Heart left ventricle (tissue), 16 donors: ENCODE results near the gene ACSF2. TPM values are rescaled to one million over a fixed set of nuclear protein-coding genes. Genes with fewer than 3 reads are reported as not detected.
"Not testable (repeated sequence)": the region's sequence is repeated elsewhere in the genome, so short reads cannot be mapped to it uniquely, and the experiment has no call there.

Experiments
- ATAC-seq, 4 donors: fragments of 200-7000 bp; cut with Tn5 transposase; one replicate each; pipeline ENCODE4 v1.9.1; 2020 to 2022; ENCODE audit warnings: moderate library complexity in 4 of 4, mild to moderate bottlenecking in 3 of 4, moderate number of reproducible peaks in 1 of 4
- DNase-seq, 5 donors: peaks; one replicate each; pipeline ENCODE4 v3.0.0-alpha.2; 2020
- H3K27ac ChIP-seq, 12 donors: fragments of 200-600 bp; sonication (generic) in 4 of 12; one replicate each; pipeline versions ENCODE4 v1.5.0 to v1.8.0; 2016 to 2022; ENCODE audit warnings: mild to moderate bottlenecking in 2 of 12
- H3K27me3 ChIP-seq, 9 donors: fragments of 200-600 bp; sonication (generic) in 2 of 9; one replicate each; pipeline versions ENCODE4 v1.5.1 to v1.8.0; 2016 to 2022; ENCODE audit warnings: mild to moderate bottlenecking in 3 of 9
- H3K36me3 ChIP-seq, 9 donors: fragments of 200-600 bp; sonication (generic) in 2 of 9; one replicate each; pipeline versions ENCODE4 v1.5.0 to v1.8.0; 2018 to 2022; ENCODE audit warnings: mild to moderate bottlenecking in 2 of 9
- H3K4me1 ChIP-seq, 12 donors: fragments of 200-600 bp; sonication (generic) in 4 of 12; one replicate each; pipeline versions ENCODE4 v1.5.0 to v1.8.0; 2016 to 2022; ENCODE audit warnings: mild to moderate bottlenecking in 3 of 12
- H3K4me3 ChIP-seq, 12 donors: fragments of 200-600 bp; sonication (generic) in 4 of 12; one replicate each; pipeline versions ENCODE4 v1.5.0 to v1.8.0; 2017 to 2022; ENCODE audit warnings: mild to moderate bottlenecking in 9 of 12, moderate library complexity in 4 of 12
- H3K9me3 ChIP-seq, 12 donors: fragments of 200-600 bp; sonication (generic) in 4 of 12; one replicate each; pipeline versions ENCODE4 v1.5.0 to v1.8.0; 2016 to 2022; ENCODE audit warnings: mild to moderate bottlenecking in 1 of 12
- CTCF ChIP-seq, 12 donors: fragments of 200-600 bp; sonication (generic) in 4 of 12; IDR thresholded peaks; one replicate each; pipeline versions ENCODE4 v1.5.0 to v1.8.0; 2018 to 2022; ENCODE audit warnings: antibody characterized with exemption in 12 of 12, mild to moderate bottlenecking in 5 of 12
- POLR2A ChIP-seq, 2 donors: fragments of 450-650 bp; IDR thresholded peaks; one replicate each; pipeline ENCODE4 v1.6.1; 2017; ENCODE audit warnings: antibody characterized with exemption in 2 of 2, mild to moderate bottlenecking in 2 of 2, moderate library complexity in 2 of 2
- WGBS, 4 donors: extraction: QIAGEN DNeasy Blood & Tissue Kit in 2 of 4; methylation state at CpG; one replicate each; pipeline versions ENCODE4 v1.1.5 to v1.1.7; 2013 to 2018; 5-methylcytosine and 5-hydroxymethylcytosine counted together
- intact Hi-C, 10 donors: fragments of 100-400 bp; cut with DNase I; formaldehyde crosslinking; loops; one replicate each; pipeline versions ENCODE4 v1.11.1 to v1.14.2; 2022
- polyA plus RNA-seq, 2 donors: library from polyadenylated mRNA; stranded (reverse); fragments of 200-250 nt; gene quantifications; one replicate each; pipeline ENCODE4 v1.2.3, GENCODE V29; 2013
- total RNA-seq, 9 donors: library from RNA; depleted of rRNA in 2 of 9; stranded (reverse); fragments of >200 nt in 2 of 9; fragmentation: NEBNext Ultra II Directional in 3 of 9; extraction: Animal tissue kit (Norgen Biotek cat#: 25700) in 3 of 9; gene quantifications; one replicate each; pipeline versions ENCODE4 v1.1.0 to v1.2.4, GENCODE V29; 2016 to 2023
- donor health status: ischemic (EF 13 %, LVEDD 7.1; RV severe dilation, severe dysfunction).
- donor health status: healthy with polysubstance abuse.
- donor health status: DM: no; HTN: yes; CAD: no.
- donor health status: DM: no; HTN: no; CAD: no.
- donor health status: ischemic (EF 25% LVEDD 6.9; RV normal size, moderate dysfunction).
- donor health status: ischemic (EF 25% LVEDD 5.7; RV mildly dilated, moderate dysfunction).
- donor health status: healthy.
- donor health status: DM: yes; HTN: yes; CAD: no.
- donor health status: ischemic (EF 35%, LVEDD 5.7; RV mildly dilated, moderate dysfunction).
- donor health status: nonischemic (EF 11% LVEDD 7.7; RV severe dilation, severe dysfunction).
- donor health status: DM: yes; HTN: yes; CAD: no.
- donor health status: PGD.
- donor health status: ischemic (EF 29% LVEDD 5.4; RV normal size, mild dysfunction).
- donor health status: nonischemic (EF 23%, LVEDD 6.1; RV moderate dilation, normal function).

Gene ACSF2
- total and polyA plus RNA-seq, 11 donors = 6.5 to 31.6 (median 17.4) TPM

- ATAC-seq = no peak
- Histone ChIP-seq H3K36me3 (no peaks in the 10 kb centered on the region), H3K4me1 (no peaks in the 10 kb centered on the region), H3K4me3 (no peak overlapping the region), H3K27ac (no peak overlapping the region), H3K27me3 (peaks cover 0 to 6% (median 0%) of the 10 kb centered on the region in 9 donors), H3K9me3 (no peaks in the 10 kb centered on the region)
- no peak for TF ChIP-seq POLR2A (IDR thresholded peaks at IDR 0.05)
- no peak for TF ChIP-seq CTCF (IDR thresholded peaks at IDR 0.05)
- intact Hi-C loops = no loop called here
- DNase-seq = no peak
- WGBS, 4 donors = 71 to 80% (median 78%) methylated on average over 5 of the region's 5 CpGs
Measured at GRCh38 chr17:50406578-50406977, 19.4 kb upstream of the ACSF2 start.

GRCh38 chr17:50407921-50408320 is 18.1 kb upstream of the ACSF2 start:
- ATAC-seq (no peak), DNase-seq (no peak)
- Histone ChIP-seq H3K4me3 (no peak overlapping the region), H3K4me1 (no peaks in the 10 kb centered on the region), H3K9me3 (no peaks in the 10 kb centered on the region), H3K27me3 (peaks cover 0 to 6% (median 0%) of the 10 kb centered on the region in 9 donors), H3K36me3 (no peaks in the 10 kb centered on the region), H3K27ac (no peak overlapping the region)
- TF ChIP-seq POLR2A (IDR thresholded peaks at IDR 0.05) (no peak), CTCF (IDR thresholded peaks at IDR 0.05) (no peak)
- WGBS, 4 donors = 66 to 86% (median 78%) methylated on average over 4 of the region's 4 CpGs
- intact Hi-C loops = no loop called here

- Histone ChIP-seq H3K9me3 (no peaks in the 10 kb centered on the region), H3K27me3 (peaks cover 0 to 3% (median 0%) of the 10 kb centered on the region in 9 donors), H3K4me1 (no peaks in the 10 kb centered on the region), H3K36me3 (no peaks in the 10 kb centered on the region), H3K27ac (no peak overlapping the region), H3K4me3 (no peak overlapping the region)
- DNase-seq (no peak), ATAC-seq (no peak)
- intact Hi-C loops = loop anchor here in 2 of 10 donors (5.0 to 10.0 kb wide), 2 partner anchors 50 to 63 kb away; partner anchors contain the start of gene RSAD1 (in 1 of the 2)
- WGBS, 4 donors = 84 to 89% (median 85%) methylated on average over 4 of the region's 4 CpGs
- TF ChIP-seq CTCF (IDR thresholded peaks at IDR 0.05) (no peak), POLR2A (IDR thresholded peaks at IDR 0.05) (no peak)
Measured at GRCh38 chr17:50412188-50412732, 13.8 kb upstream of the ACSF2 start.

- ATAC-seq (no peak), DNase-seq (no peak)
- Histone ChIP-seq H3K4me3 (no peak overlapping the region), H3K36me3 (no peaks in the 10 kb centered on the region), H3K27me3 (peaks cover 0 to 1% (median 0%) of the 10 kb centered on the region in 9 donors), H3K27ac (no peak overlapping the region), H3K4me1 (no peaks in the 10 kb centered on the region), H3K9me3 (no peaks in the 10 kb centered on the region)
- TF ChIP-seq CTCF (IDR thresholded peaks at IDR 0.05) (no peak), POLR2A (IDR thresholded peaks at IDR 0.05) (no peak)
- intact Hi-C loops = loop anchor here in 2 of 10 donors (5.0 to 10.0 kb wide), 2 partner anchors 47 to 60 kb away; partner anchors contain the start of gene RSAD1 (in 1 of the 2)
- WGBS, 4 donors = 75 to 84% (median 82%) methylated on average over 3 of the region's 3 CpGs
Measured at GRCh38 chr17:50414808-50415207, 11.2 kb upstream of the ACSF2 start.

GRCh38 chr17:50419577-50419976 is 6.4 kb upstream of the ACSF2 start:
- not testable (repeated sequence) for H3K27ac ChIP-seq, DNase-seq, ATAC-seq, H3K36me3 ChIP-seq, H3K27me3 ChIP-seq, H3K9me3 ChIP-seq, H3K4me3 ChIP-seq
- WGBS, 4 donors = 90 to 97% (median 97%) methylated on average over 4 to 10 of the region's 10 CpGs
- intact Hi-C loops = loop anchor here in 1 of 10 donors (10.0 kb wide), 1 partner anchor 55 kb away; the partner anchor contains the start of gene RSAD1
- H3K4me1 ChIP-seq = peaks cover 0 to 39% (median 5%) of the 10 kb centered on the region in 12 donors
